Thoracic aorta (tissue), 2 donors: ENCODE results near the gene LPA. TPM values are rescaled to one million over a fixed set of nuclear protein-coding genes. Genes with fewer than 3 reads are reported as not detected.

Experiments
- ATAC-seq: fragments of 150-250 bp; one replicate; pipeline ENCODE4 v1.8.0; 2017; ENCODE audit warnings: low read depth; ENCODE audit not compliant: insufficient number of reproducible peaks, low FRiP score
- DNase-seq: peaks from one replicate; pipeline ENCODE4 v3.0.0-alpha.2; 2020; ENCODE audit warnings: low spot score
- H3K27ac ChIP-seq, 2 donors: fragments of 200-600 bp; sonication (generic); 1 replicate in 1 of 2; 2 replicates in 1 of 2; pipeline ENCODE4 v1.5.1; 2016; ENCODE audit warnings: mild to moderate bottlenecking in 2 of 2, moderate library complexity in 2 of 2
- H3K27me3 ChIP-seq: fragments of 200-600 bp; sonication (generic); replicated peaks from 2 replicates; pipeline ENCODE4 v1.6.0; 2016; ENCODE audit warnings: mild to moderate bottlenecking; ENCODE audit not compliant: insufficient read depth
- H3K36me3 ChIP-seq: fragments of 200-600 bp; sonication (generic); one replicate; pipeline ENCODE4 v1.5.1; 2016
- H3K4me1 ChIP-seq, 2 donors: fragments of 200-600 bp; sonication (generic); 1 replicate in 1 of 2; 2 replicates in 1 of 2; pipeline versions ENCODE4 v1.5.1 to v1.6.0; 2016; ENCODE audit warnings: low read depth in 2 of 2, mild to moderate bottlenecking in 1 of 2; ENCODE audit not compliant: control insufficient read depth in 1 of 2
- H3K4me3 ChIP-seq: fragments of 200-600 bp; sonication (generic); 2 replicates; pipeline ENCODE4 v1.5.1; 2016; ENCODE audit warnings: mild to moderate bottlenecking
- H3K9me3 ChIP-seq: fragments of 200-600 bp; sonication (generic); 2 replicates; pipeline ENCODE4 v1.5.1; 2016
- CTCF ChIP-seq: fragments of 200-600 bp; sonication (generic); IDR thresholded peaks from one replicate; pipeline ENCODE4 v1.5.1; 2019; ENCODE audit warnings: antibody characterized with exemption
- total RNA-seq, 2 donors: library from RNA; depleted of rRNA; stranded (reverse); fragments of >200 nt; gene quantifications; one replicate each; pipeline versions ENCODE4 v1.1.0 to v1.2.3, GENCODE V29; 2016

The LPA gene
- total RNA-seq, 2 donors from 2014 or later: not detected

DNA sequence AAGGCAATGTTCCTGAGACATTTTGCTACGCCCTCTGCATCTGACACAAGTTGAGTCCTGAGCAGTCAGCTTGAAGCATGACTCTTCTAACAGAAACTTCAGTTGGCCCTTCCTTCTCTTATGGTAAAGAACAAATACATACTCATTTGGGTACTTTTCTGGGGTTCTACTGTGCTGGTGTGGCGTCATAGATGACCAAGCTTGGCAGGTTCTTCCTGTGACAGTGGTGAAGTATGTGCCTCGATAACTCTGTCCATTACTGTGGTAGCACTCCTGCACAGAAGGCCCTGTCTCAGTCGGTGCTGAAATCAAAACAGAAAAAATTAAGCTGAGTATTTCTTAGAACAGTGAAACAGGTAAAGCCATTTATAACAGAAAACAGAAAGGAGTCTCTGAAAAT is 163.4 kb downstream of the LPA start:
- Histone ChIP-seq H3K4me1 (no peaks in the 10 kb centered on the region), H3K27ac (no peak overlapping the region), H3K9me3 (peaks cover 11% of the 10 kb centered on the region), H3K4me3 (no peak overlapping the region), H3K27me3 (no peaks in the 10 kb centered on the region), H3K36me3 (no peaks in the 10 kb centered on the region)
- ATAC-seq (no peak), DNase-seq (no peak)
- no peak for TF ChIP-seq CTCF

DNA sequence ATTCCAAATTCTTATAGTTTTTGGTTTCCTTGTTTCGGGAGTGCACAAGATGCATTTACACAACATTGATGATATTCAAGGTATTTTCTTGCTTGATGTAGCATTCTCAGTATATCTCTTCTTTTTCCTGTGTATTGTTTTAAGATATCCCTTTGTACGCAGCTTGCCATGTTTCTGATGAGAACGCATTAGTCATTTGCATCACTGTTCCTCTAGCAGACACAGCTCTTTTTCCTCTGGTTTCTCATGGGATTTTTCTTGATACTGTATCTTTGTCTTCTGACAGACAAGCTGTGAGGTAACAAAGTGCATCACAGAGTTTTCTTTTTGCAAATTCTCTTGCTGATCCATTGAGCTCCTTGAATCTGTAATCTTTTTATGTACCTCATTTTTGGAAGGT is 169.5 kb downstream of the LPA start:
- TF ChIP-seq CTCF: no peak
- no peak for ATAC-seq

DNA sequence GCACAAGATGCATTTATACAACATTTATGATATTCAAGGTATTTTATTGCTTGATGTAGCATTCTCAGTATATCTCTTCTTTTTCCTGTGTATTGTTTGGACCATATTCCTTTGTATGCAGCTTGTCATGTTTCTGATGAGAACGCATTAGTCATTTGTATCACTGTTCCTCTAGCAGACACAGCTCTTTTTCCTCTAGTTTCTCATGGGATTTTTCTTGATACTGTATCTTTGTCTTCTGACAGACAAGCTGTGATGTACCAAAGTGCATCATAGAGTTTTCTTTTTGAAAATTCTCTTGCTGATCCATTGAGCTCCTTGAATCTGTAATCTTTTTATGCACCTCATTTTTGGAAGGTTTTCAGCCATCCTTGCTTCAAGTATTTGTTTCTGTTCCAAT is 175.0 kb downstream of the LPA start:
- H3K4me3 ChIP-seq: no peak overlapping the region
- no peak overlapping the region for H3K27ac ChIP-seq
- no peak for ATAC-seq
- DNase-seq: no peak
- TF ChIP-seq CTCF: no peak
- no peaks in the 10 kb centered on the region for H3K27me3 ChIP-seq
- no peaks in the 10 kb centered on the region for H3K36me3 ChIP-seq
- no peaks in the 10 kb centered on the region for H3K9me3 ChIP-seq
- H3K4me1 ChIP-seq: no peaks in the 10 kb centered on the region

More for the DNA sequence above, 169.5 kb downstream of the LPA start:
- no peak for DNase-seq
- H3K4me1 ChIP-seq: no peaks in the 10 kb centered on the region
- H3K27ac ChIP-seq: no peak overlapping the region
- no peaks in the 10 kb centered on the region for H3K9me3 ChIP-seq
- no peaks in the 10 kb centered on the region for H3K27me3 ChIP-seq
- H3K36me3 ChIP-seq: no peaks in the 10 kb centered on the region
- no peak overlapping the region for H3K4me3 ChIP-seq

- no peaks in the 10 kb centered on the region for H3K36me3 ChIP-seq
- ATAC-seq: no peak
- H3K4me1 ChIP-seq: no peaks in the 10 kb centered on the region
- no peaks in the 10 kb centered on the region for H3K9me3 ChIP-seq
- H3K4me3 ChIP-seq: no peak overlapping the region
- no peaks in the 10 kb centered on the region for H3K27me3 ChIP-seq
- DNase-seq: no peak
- no peak overlapping the region for H3K27ac ChIP-seq
- TF ChIP-seq CTCF: no peak
These were observed 177.0 kb downstream of the LPA start for GRCh38 chr6:160487116-160487515.

Other genes with a start within 250 kb of the LPA start
- gene PLG, start 38.0 kb upstream of the LPA start, total RNA-seq: not detected